Cardiac fibroblast (primary cell): ENCODE data around the gene LEMD2.

Experiments used
- DNase-seq, 2 donors: peaks; one replicate each; pipeline versions ENCODE4 v3.0.0 to v3.0.0-alpha.2; 2010; ENCODE audit warnings: low read depth in 2 of 2
- H3K4me3 ChIP-seq, 2 donors: replicated peaks in 1 of 2; 1 replicate in 1 of 2; 2 replicates in 1 of 2; pipeline ENCODE4 v1.5.1; 2011; ENCODE audit warnings: low read depth in 2 of 2, low read length in 2 of 2, mild to moderate bottlenecking in 2 of 2, moderate library complexity in 1 of 2
- TF ChIP-seq, protein P1 (sequence below): IDR thresholded peaks from one replicate; pipeline ENCODE4 v1.5.1; 2011; ENCODE audit warnings: low read depth, mild to moderate bottlenecking, low read length, inconsistent platforms

The LEMD2 gene

DNA sequence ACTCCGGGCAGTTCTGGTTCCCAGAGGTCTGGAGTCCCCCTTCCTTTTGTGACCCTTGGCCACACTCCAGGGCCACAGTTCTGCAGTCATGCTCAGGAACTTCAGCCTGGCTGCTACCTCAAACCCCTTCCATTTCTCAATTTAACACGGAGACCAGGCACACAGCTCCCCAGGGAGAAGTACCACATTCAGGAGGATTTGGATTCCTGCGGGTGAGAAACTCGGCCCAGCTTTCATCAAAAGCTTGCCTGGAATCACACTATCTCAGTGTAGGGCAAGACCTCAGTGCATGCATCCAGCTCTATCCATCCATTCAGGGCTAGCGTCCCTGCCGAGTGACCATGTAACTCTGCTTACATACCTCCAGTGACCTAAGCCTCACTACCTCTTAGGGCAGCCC, 25.4 kb downstream of the LEMD2 start:
- TF ChIP-seq, protein P1, sequence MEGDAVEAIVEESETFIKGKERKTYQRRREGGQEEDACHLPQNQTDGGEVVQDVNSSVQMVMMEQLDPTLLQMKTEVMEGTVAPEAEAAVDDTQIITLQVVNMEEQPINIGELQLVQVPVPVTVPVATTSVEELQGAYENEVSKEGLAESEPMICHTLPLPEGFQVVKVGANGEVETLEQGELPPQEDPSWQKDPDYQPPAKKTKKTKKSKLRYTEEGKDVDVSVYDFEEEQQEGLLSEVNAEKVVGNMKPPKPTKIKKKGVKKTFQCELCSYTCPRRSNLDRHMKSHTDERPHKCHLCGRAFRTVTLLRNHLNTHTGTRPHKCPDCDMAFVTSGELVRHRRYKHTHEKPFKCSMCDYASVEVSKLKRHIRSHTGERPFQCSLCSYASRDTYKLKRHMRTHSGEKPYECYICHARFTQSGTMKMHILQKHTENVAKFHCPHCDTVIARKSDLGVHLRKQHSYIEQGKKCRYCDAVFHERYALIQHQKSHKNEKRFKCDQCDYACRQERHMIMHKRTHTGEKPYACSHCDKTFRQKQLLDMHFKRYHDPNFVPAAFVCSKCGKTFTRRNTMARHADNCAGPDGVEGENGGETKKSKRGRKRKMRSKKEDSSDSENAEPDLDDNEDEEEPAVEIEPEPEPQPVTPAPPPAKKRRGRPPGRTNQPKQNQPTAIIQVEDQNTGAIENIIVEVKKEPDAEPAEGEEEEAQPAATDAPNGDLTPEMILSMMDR: no peak
- H3K4me3 ChIP-seq: no peak overlapping the region
- DNase-seq: no peak

DNA sequence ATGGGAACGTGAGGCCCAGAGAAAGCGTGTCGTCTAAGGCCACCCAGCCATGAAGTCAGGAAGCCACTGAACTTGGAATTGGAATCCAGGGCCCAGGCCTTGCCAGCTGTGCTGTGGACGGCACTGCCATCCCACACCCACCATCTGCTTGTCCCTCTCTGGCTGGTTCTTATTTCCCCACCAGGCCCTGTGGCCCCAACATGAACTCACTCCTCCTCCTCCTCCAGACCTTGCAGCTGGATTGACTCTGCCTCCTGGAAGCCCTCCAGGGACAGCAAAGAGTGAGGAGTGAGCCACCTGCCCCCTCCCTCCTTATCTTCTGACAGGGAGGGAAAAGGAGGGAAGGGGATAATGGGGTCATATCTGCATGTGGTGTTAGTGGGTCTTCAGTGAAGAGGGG, 26.2 kb downstream of the LEMD2 start:
- DNase-seq: no peak
- H3K4me3 ChIP-seq: no peak overlapping the region
- TF ChIP-seq, protein P1: no peak

DNA sequence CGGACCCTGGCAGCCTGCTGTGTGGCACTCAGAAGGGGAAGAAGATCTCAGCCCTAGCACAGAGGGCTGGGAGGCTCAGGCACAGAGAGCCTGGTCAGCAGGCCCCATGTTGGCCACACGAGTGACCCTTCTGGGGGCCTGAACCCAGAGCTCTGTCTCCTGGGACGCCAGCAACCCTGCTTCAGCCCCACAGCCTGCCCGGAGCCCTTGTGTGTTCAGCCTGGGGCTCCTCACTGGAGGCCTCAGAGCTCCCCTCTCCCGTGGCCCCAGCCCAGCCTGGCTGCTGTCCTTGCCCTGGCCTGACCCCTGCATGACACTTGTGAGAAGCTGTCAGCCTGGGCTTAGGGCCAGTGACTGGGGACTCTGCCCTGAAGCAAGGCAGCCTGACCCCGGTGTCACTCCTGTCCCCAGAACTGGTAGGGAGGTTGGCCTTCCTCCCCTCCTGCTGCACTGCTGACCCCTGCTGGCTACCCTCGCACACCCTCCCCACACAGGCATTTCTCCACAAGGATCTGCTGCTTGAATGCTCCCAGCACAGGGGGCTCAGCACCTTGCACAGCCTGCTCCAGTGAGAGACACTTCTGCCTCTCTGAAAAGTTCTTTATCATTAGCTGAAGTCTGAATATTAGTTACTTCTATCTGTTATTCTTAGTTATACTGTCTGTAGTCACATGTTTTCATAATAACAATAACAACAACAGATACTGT, 26.9 kb downstream of the LEMD2 start:
- peak; percentile 61 to 70 for DNase-seq
- no peak overlapping the region for H3K4me3 ChIP-seq
- TF ChIP-seq, protein P1: peak; percentile 77

DNA sequence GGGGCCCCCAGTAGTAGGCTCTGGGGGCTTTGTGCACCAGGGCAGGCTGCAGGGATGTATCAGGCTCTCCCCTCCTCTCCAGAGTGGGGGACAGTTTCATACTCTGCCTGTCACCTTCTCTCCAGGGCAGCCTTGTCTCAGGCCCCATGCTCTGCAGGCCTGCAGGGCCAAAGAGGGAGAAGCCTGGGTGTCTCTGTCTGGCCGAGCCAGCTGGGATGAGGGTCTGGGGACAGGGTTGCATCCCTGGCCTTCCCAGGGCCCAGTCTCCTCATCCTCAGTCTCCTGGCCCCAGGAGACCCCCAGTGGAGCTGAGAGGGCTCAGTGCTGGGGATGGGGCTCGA, 27.4 kb downstream of the LEMD2 start:
- no peak overlapping the region for H3K4me3 ChIP-seq
- no peak for DNase-seq
- TF ChIP-seq, protein P1: no peak

DNA sequence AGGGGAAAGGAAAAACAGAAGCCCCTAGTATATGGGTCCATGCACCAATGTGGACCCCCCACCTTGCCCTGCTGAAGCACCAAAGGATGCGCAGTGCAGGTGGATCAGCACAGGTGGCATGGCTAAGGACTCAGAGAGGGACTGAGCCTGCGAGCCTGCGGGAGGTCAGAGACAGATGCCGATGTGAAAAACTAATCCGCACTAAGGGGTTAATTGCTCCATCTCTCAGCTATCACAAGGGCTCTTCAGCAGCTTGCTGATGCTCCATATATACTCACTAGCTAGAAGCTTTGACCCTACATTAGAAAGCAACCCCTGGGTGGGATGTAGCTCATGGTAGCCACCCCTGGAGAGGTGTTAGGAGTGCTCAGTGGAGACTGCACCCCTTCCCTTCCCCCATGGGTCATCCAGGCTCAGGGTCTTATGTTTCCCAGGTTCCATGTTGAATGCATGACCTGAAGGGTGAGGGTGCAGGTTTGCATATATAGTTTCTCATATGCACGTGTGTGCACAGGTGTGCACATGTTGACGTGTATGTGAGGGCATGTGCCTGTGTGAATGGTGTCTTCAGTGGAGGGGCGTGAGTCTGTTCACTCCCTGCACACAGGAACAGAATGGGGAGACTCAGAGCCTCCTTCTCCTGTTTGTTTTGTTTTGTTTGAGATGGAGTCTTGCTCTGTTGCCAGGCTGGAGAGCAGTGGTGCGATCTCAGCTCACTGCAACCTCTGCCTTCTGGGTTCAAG, 28.9 kb downstream of the LEMD2 start:
- H3K4me3 ChIP-seq: no peak overlapping the region
- DNase-seq: no peak
- TF ChIP-seq, protein P1: no peak

DNA sequence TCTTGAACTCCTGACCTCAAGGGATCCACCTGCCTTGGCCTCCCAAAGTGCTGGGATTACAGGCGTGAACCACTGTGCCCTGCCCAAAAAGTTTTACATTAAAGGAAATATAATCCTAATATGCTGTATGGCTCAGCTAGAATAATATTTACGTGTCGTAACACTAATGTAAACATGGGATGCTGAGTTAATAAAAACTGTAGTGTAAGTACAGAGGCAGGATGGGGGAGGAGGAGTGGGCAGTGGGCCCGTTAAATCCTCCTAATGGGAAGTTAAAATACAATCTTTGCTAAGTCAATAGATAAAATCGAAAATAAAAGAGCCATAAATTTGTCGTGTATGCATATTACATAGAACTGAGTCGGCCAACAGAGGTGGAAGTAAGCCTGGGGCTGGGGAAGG, 30.1 kb downstream of the LEMD2 start:
- TF ChIP-seq, protein P1: no peak
- DNase-seq: no peak

More for the DNA sequence above, 30.1 kb downstream of the LEMD2 start:
- no peak overlapping the region for H3K4me3 ChIP-seq
